Liver (tissue), 9 donors: ENCODE results near the gene SRSF10. TPM values are rescaled to one million over a fixed set of nuclear protein-coding genes. Genes with fewer than 3 reads are reported as not detected.

ENCODE experiments used
- DNase-seq: peaks from one replicate; pipeline ENCODE4 v3.0.0-alpha.2; 2017; ENCODE audit warnings: low spot score
- H3K27ac ChIP-seq, 2 donors: one replicate each; pipeline ENCODE4 v1.7.0; 2013; ENCODE audit warnings: inconsistent platforms in 2 of 2, low read length in 2 of 2, control low read depth in 1 of 2, low read depth in 1 of 2, mild to moderate bottlenecking in 1 of 2
- H3K27me3 ChIP-seq, 4 donors: one replicate each; pipeline versions ENCODE4 v1.6.1 to v1.7.0; 2013; ENCODE audit warnings: low read length in 3 of 4, inconsistent platforms in 1 of 4, mild to moderate bottlenecking in 1 of 4, moderate library complexity in 1 of 4; ENCODE audit not compliant: control insufficient read depth in 4 of 4, insufficient read depth in 4 of 4
- H3K36me3 ChIP-seq, 4 donors: one replicate each; pipeline versions ENCODE4 v1.6.1 to v1.7.0; 2013; ENCODE audit warnings: low read length in 3 of 4, mild to moderate bottlenecking in 3 of 4, low read depth in 1 of 4, moderate library complexity in 1 of 4; ENCODE audit not compliant: control insufficient read depth in 4 of 4, insufficient read depth in 3 of 4
- H3K4me1 ChIP-seq, 4 donors: one replicate each; pipeline versions ENCODE4 v1.6.1 to v1.7.0; 2013; ENCODE audit warnings: low read length in 3 of 4, mild to moderate bottlenecking in 3 of 4, moderate library complexity in 1 of 4; ENCODE audit not compliant: control insufficient read depth in 4 of 4, insufficient read depth in 4 of 4
- H3K4me3 ChIP-seq, 3 donors: one replicate each; pipeline versions ENCODE4 v1.6.1 to v1.7.0; 2013; ENCODE audit warnings: low read length in 3 of 3, control low read depth in 1 of 3, low read depth in 1 of 3, mild to moderate bottlenecking in 1 of 3
- H3K9ac ChIP-seq, 2 donors: one replicate each; pipeline ENCODE4 v1.7.0; 2013; ENCODE audit warnings: low read length in 2 of 2, mild to moderate bottlenecking in 2 of 2, moderate library complexity in 2 of 2, control low read depth in 1 of 2, low read depth in 1 of 2
- H3K9me3 ChIP-seq, 4 donors: one replicate each; pipeline versions ENCODE4 v1.6.1 to v1.7.0; 2013; ENCODE audit warnings: low read length in 3 of 4; ENCODE audit not compliant: control insufficient read depth in 4 of 4
- FOXA1 ChIP-seq: IDR thresholded peaks from 2 replicates; pipeline ENCODE4 v1.6.1; 2016; ENCODE audit warnings: antibody characterized with exemption
- FOXA2 ChIP-seq: IDR thresholded peaks from 2 replicates; pipeline ENCODE4 v1.6.1; 2016; ENCODE audit warnings: antibody characterized with exemption
- GABPA ChIP-seq, 2 donors: IDR thresholded peaks in 1 of 2; conservative IDR thresholded peaks in 1 of 2; 2 replicates each; pipeline ENCODE4 v1.6.1; 2016; ENCODE audit warnings: antibody characterized with exemption in 2 of 2, mild to moderate bottlenecking in 1 of 2, moderate library complexity in 1 of 2
- HNF4G ChIP-seq: IDR thresholded peaks from 2 replicates; pipeline ENCODE4 v1.6.1; 2016; ENCODE audit warnings: antibody characterized with exemption
- JUND ChIP-seq, 2 donors: IDR thresholded peaks; 2 replicates each; pipeline ENCODE4 v1.6.1; 2016; ENCODE audit warnings: antibody characterized with exemption in 2 of 2
- NR2F2 ChIP-seq: IDR thresholded peaks from 2 replicates; pipeline ENCODE4 v1.6.1; 2016; ENCODE audit warnings: antibody characterized with exemption
- RAD21 ChIP-seq, 2 donors: IDR thresholded peaks; 2 replicates each; pipeline ENCODE4 v1.6.1; 2016; ENCODE audit warnings: antibody characterized with exemption in 2 of 2, mild to moderate bottlenecking in 2 of 2
- SP1 ChIP-seq: IDR thresholded peaks from 2 replicates; pipeline ENCODE4 v1.6.1; 2018; ENCODE audit warnings: antibody characterized with exemption, mild to moderate bottlenecking
- TAF1 ChIP-seq: conservative IDR thresholded peaks from 2 replicates; pipeline ENCODE4 v1.6.1; 2016; ENCODE audit warnings: antibody characterized with exemption, mild to moderate bottlenecking
- WGBS: extraction: QIAGEN DNeasy Blood & Tissue Kit; methylation state at CpG from one replicate; pipeline ENCODE4 v1.1.7; 2013; 5-methylcytosine and 5-hydroxymethylcytosine counted together
- polyA plus RNA-seq, 2 donors: library from polyadenylated mRNA; stranded (reverse) in 1 of 2; unstranded in 1 of 2; fragments of 200-250 nt in 1 of 2; fragments of >200 nt in 1 of 2; fragmentation: Nextera tagmentation in 1 of 2; extraction: Ambion mirVana in 1 of 2; gene quantifications; one replicate each; pipeline versions ENCODE4 v1.2.1 to v1.2.3, GENCODE V29; 2013 to 2015
- total RNA-seq, 2 donors: library from RNA; depleted of rRNA; stranded (reverse); fragments of >200 nt; gene quantifications; one replicate each; pipeline ENCODE4 v1.2.3, GENCODE V29; 2014
- TF ChIP-seq, protein P1 (sequence below): IDR thresholded peaks from 2 replicates; pipeline ENCODE4 v1.6.1; 2016; ENCODE audit warnings: antibody characterized with exemption
- TF ChIP-seq, protein P2 (sequence below): IDR thresholded peaks from 2 replicates; pipeline ENCODE4 v1.6.1; 2016; ENCODE audit warnings: antibody characterized with exemption, mild to moderate bottlenecking
- TF ChIP-seq, protein P3 (sequence below): IDR thresholded peaks from 2 replicates; pipeline ENCODE4 v1.6.1; 2016; ENCODE audit warnings: antibody characterized with exemption
- donor health status: healthy.
- donor health status: healthy.
- donor health status: healthy.
- donor health status: healthy.
- donor health status: healthy.

SRSF10 gene
- total and polyA plus RNA-seq, 4 donors = 29.9 to 77.5 (median 63.8) TPM

DNA sequence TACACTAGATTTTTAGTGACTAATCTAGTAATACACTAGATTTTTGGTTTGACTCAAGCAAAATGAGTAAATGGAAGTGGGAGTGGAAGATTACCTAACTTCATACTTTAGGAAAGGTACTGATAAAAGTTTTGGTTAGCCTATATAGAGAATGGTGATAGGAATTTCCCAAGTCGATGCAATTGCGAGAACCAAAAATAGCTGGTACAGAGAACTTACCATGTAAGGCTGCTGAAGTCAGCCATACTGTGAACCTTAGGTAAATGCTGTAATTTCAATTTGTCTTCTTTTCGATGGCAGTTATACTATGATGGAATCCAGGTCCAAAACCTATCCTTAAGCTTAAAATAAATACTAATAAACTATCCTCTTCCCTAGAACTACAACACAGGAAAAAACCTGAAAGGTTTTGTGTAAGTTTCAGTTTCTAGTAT is 15.9 kb downstream of the SRSF10 start:
- no peaks in the 10 kb centered on the region for H3K9me3 ChIP-seq
- H3K4me1 ChIP-seq = peaks cover 2 to 31% (median 25%) of the 10 kb centered on the region in 4 donors
- H3K27ac ChIP-seq = no peak overlapping the region

DNA sequence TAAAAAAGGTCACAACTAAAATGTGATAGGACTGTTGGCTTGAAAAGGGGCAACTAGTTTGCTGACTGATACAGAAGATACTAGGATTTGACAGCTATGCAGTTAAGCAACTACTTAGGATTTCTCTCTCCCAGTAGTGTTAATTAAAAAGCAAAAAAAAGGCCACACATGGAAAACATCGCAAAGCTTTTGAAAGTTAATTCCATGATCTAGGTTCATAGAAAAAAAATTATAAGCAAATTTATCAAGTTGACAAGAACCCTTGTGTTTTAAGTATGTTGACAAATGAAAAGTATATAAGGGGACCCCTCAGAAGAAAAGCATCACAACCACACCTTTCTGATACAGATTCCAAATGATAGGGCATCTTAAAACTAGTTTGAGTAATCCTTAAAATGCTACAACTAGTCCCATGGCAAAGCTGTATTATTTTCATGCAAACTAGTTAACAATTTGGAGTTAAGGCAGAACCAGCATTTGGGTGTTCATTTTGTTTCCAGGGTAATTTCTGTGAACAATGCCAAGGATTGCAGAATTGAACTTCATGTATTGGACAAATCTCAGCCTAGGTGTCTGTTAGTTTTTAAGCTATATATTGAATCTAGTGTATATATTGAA is 16.4 kb downstream of the SRSF10 start:
- TF ChIP-seq RAD21 (IDR thresholded peaks at IDR 0.05) = no peak
- no peak for TF ChIP-seq GABPA (IDR thresholded peaks at IDR 0.05 in 1 of 2, conservative IDR thresholded peaks at IDR 0.05 in 1 of 2)
- TF ChIP-seq, protein P1, sequence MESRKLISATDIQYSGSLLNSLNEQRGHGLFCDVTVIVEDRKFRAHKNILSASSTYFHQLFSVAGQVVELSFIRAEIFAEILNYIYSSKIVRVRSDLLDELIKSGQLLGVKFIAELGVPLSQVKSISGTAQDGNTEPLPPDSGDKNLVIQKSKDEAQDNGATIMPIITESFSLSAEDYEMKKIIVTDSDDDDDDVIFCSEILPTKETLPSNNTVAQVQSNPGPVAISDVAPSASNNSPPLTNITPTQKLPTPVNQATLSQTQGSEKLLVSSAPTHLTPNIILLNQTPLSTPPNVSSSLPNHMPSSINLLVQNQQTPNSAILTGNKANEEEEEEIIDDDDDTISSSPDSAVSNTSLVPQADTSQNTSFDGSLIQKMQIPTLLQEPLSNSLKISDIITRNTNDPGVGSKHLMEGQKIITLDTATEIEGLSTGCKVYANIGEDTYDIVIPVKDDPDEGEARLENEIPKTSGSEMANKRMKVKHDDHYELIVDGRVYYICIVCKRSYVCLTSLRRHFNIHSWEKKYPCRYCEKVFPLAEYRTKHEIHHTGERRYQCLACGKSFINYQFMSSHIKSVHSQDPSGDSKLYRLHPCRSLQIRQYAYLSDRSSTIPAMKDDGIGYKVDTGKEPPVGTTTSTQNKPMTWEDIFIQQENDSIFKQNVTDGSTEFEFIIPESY = no peak
- TF ChIP-seq TAF1 = no peak
- TF ChIP-seq, protein P2, sequence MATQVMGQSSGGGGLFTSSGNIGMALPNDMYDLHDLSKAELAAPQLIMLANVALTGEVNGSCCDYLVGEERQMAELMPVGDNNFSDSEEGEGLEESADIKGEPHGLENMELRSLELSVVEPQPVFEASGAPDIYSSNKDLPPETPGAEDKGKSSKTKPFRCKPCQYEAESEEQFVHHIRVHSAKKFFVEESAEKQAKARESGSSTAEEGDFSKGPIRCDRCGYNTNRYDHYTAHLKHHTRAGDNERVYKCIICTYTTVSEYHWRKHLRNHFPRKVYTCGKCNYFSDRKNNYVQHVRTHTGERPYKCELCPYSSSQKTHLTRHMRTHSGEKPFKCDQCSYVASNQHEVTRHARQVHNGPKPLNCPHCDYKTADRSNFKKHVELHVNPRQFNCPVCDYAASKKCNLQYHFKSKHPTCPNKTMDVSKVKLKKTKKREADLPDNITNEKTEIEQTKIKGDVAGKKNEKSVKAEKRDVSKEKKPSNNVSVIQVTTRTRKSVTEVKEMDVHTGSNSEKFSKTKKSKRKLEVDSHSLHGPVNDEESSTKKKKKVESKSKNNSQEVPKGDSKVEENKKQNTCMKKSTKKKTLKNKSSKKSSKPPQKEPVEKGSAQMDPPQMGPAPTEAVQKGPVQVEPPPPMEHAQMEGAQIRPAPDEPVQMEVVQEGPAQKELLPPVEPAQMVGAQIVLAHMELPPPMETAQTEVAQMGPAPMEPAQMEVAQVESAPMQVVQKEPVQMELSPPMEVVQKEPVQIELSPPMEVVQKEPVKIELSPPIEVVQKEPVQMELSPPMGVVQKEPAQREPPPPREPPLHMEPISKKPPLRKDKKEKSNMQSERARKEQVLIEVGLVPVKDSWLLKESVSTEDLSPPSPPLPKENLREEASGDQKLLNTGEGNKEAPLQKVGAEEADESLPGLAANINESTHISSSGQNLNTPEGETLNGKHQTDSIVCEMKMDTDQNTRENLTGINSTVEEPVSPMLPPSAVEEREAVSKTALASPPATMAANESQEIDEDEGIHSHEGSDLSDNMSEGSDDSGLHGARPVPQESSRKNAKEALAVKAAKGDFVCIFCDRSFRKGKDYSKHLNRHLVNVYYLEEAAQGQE = no peak
- no peak for TF ChIP-seq JUND (IDR thresholded peaks at IDR 0.05)
- no peak for TF ChIP-seq FOXA1
- TF ChIP-seq HNF4G = no peak

More for the DNA sequence above, 15.9 kb downstream of the SRSF10 start:
- TF ChIP-seq, protein P2 = no peak
- TF ChIP-seq NR2F2 (no peak), JUND (IDR thresholded peaks at IDR 0.05) (no peak), SP1 (no peak), FOXA2 (no peak), GABPA (IDR thresholded peaks at IDR 0.05 in 1 of 2, conservative IDR thresholded peaks at IDR 0.05 in 1 of 2) (no peak)
- TF ChIP-seq, protein P3, sequence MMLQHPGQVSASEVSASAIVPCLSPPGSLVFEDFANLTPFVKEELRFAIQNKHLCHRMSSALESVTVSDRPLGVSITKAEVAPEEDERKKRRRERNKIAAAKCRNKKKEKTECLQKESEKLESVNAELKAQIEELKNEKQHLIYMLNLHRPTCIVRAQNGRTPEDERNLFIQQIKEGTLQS = no peak
- DNase-seq = no peak
- H3K4me3 ChIP-seq = no peak overlapping the region
- H3K36me3 ChIP-seq = peaks cover 1 to 10% (median 5%) of the 10 kb centered on the region in 4 donors
- no peak overlapping the region for H3K9ac ChIP-seq
- H3K27me3 ChIP-seq = no peaks in the 10 kb centered on the region
- 88% methylated on average over 3 of the region's 3 CpGs for WGBS

More for the DNA sequence above, 16.4 kb downstream of the SRSF10 start:
- H3K27ac ChIP-seq = no peak overlapping the region
- peaks cover 1 to 10% (median 5%) of the 10 kb centered on the region in 4 donors for H3K36me3 ChIP-seq
- H3K9me3 ChIP-seq = no peaks in the 10 kb centered on the region
- 87% methylated on average over 1 of the region's 1 CpG for WGBS
- H3K4me1 ChIP-seq = peaks cover 2 to 32% (median 29%) of the 10 kb centered on the region in 4 donors
- no peak overlapping the region for H3K4me3 ChIP-seq
- DNase-seq = no peak
- no peak overlapping the region for H3K9ac ChIP-seq
- no peaks in the 10 kb centered on the region for H3K27me3 ChIP-seq
